Natural killer cell (primary cell): Measurements from ENCODE around the gene SPDYE5. TPM values are rescaled to one million over a fixed set of nuclear protein-coding genes. Genes with fewer than 3 reads are reported as not detected.
"Not testable (repeated sequence)": the region's sequence is repeated elsewhere in the genome, so short reads cannot be mapped to it uniquely, and the experiment has no call there.

ENCODE experiments used
- ATAC-seq, 3 donors: fragments of 150-1000 bp in 2 of 3; fragments of 200-7000 bp in 1 of 3; cut with Tn5 transposase; 1 replicate in 1 of 3; 2 replicates in 2 of 3; pipeline ENCODE4 v1.10.0; 2021; ENCODE audit warnings: mild to moderate bottlenecking in 2 of 3, moderate library complexity in 2 of 3
- DNase-seq, 2 donors: peaks; one replicate each; pipeline versions ENCODE4 v3.0.0 to v3.0.0-alpha.2; 2013 to 2021; ENCODE audit warnings: mixed read lengths in 1 of 2
- H3K27ac ChIP-seq: one replicate; pipeline ENCODE4 v1.5.1; 2013; ENCODE audit warnings: mild to moderate bottlenecking, low read length
- H3K27me3 ChIP-seq: one replicate; pipeline ENCODE4 v1.6.1; 2013; ENCODE audit warnings: low read length; ENCODE audit not compliant: control insufficient read depth, insufficient read depth
- H3K36me3 ChIP-seq: one replicate; pipeline ENCODE4 v1.6.1; 2013; ENCODE audit warnings: low read length; ENCODE audit not compliant: control insufficient read depth, insufficient read depth
- H3K4me1 ChIP-seq: one replicate; pipeline ENCODE4 v1.6.1; 2013; ENCODE audit warnings: low read length; ENCODE audit not compliant: control insufficient read depth, insufficient read depth
- H3K4me3 ChIP-seq: one replicate; pipeline ENCODE4 v1.5.1; 2013; ENCODE audit warnings: low read length
- H3K9me3 ChIP-seq: one replicate; pipeline ENCODE4 v1.6.1; 2013; ENCODE audit warnings: low read length; ENCODE audit not compliant: control insufficient read depth, insufficient read depth
- H3K27ac Mint-ChIP-seq, 2 donors: one replicate each; pipeline ENCODE4 v1.8.0; 2022; ENCODE audit warnings: mild to moderate bottlenecking in 2 of 2, mixed read lengths in 2 of 2, moderate library complexity in 1 of 2
- H3K27me3 Mint-ChIP-seq, 2 donors: one replicate each; pipeline ENCODE4 v1.8.0; 2022; ENCODE audit warnings: low read depth in 2 of 2, mixed read lengths in 2 of 2
- H3K36me3 Mint-ChIP-seq: one replicate; pipeline ENCODE4 v1.8.0; 2022; ENCODE audit warnings: mixed read lengths
- H3K4me1 Mint-ChIP-seq, 2 donors: one replicate each; pipeline ENCODE4 v1.8.0; 2022; ENCODE audit warnings: mixed read lengths in 2 of 2
- H3K4me3 Mint-ChIP-seq: one replicate; pipeline ENCODE4 v1.8.0; 2022; ENCODE audit warnings: mild to moderate bottlenecking, moderate library complexity, mixed read lengths
- H3K9me3 Mint-ChIP-seq, 2 donors: one replicate each; pipeline ENCODE4 v1.8.0; 2022; ENCODE audit warnings: mixed read lengths in 2 of 2
- WGBS: methylation state at CpG from one replicate; pipeline ENCODE4 v1.1.7; 2013; ENCODE audit warnings: missing lambda C conversion rate; ENCODE audit not compliant: insufficient coverage; 5-methylcytosine and 5-hydroxymethylcytosine counted together
- intact Hi-C: fragments of 100-400 bp; cut with micrococcal nuclease; formaldehyde crosslinking; loops from one replicate; pipeline ENCODE4 v1.14.2; 2022
- total RNA-seq, 4 donors: library from RNA; stranded (reverse); fragments of 120-200 nt in 1 of 4; gene quantifications; one replicate each; pipeline versions ENCODE4 v1.2.3 to v1.2.4, GENCODE V29; 2013 to 2022
- TF ChIP-seq, protein P1 (sequence below): fragments of 200-600 bp; IDR thresholded peaks from one replicate; pipeline ENCODE4 v1.8.0; 2022; ENCODE audit warnings: antibody characterized with exemption

Gene SPDYE5, protein sequence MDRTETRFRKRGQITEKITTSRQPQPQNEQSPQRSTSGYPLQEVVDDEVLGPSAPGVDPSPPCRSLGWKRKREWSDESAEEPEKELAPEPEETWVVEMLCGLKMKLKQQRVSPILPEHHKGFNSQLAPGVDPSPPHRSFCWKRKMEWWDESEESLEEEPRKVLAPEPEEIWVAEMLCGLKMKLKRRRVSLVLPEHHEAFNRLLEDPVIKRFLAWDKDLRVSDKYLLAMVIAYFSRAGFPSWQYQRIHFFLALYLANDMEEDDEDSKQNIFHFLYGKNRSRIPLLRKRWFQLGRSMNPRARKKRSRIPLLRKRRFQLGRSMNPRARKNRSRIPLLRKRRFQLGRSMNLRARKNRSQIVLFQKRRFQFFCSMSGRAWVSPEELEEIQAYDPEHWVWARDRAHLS
- under 1 TPM in 1 of 3 donors, not detected in 2; 0.09 TPM for total RNA-seq
- 0.05 TPM for total RNA-seq (2013)

DNA sequence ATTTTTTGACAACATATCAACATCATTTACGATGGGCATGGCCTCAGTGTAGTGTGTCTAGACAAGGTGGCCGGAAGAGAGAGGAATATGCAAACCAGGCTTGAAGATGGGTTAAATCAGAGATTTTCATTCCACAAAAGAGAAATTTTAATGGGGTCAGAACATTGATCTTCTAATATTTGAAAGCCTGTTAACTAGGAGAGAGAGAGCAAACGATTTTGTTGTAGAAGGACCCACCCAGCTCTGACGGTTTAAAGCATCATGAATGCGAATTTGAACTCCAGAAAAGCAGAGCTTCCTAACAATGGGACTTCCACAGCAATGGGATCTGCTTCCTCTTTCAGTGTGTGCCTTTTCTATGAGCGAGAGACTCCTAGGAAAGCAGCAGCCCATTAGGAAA lies at the start of gene SPDYE5:
Gene SPDYE5, plus strand, starts transcription at position 301 of the 400 bp plus-strand sequence. CDS start 1,728 bp downstream, outside the sequence.
- H3K36me3 Mint-ChIP-seq, H3K4me3 ChIP-seq, H3K4me1 ChIP-seq, DNase-seq, intact Hi-C loops, H3K36me3 ChIP-seq, H3K4me3 Mint-ChIP-seq, H3K27ac Mint-ChIP-seq, H3K27ac ChIP-seq, H3K27me3 ChIP-seq, H3K9me3 ChIP-seq, H3K27me3 Mint-ChIP-seq, ATAC-seq, H3K9me3 Mint-ChIP-seq: not testable (repeated sequence)
- H3K4me1 Mint-ChIP-seq = peaks cover 3 to 11% of the 10 kb centered on the region in 2 donors
- whole genome bisulfite sequencing = 96% methylated on average over 2 of the region's 6 CpGs

DNA sequence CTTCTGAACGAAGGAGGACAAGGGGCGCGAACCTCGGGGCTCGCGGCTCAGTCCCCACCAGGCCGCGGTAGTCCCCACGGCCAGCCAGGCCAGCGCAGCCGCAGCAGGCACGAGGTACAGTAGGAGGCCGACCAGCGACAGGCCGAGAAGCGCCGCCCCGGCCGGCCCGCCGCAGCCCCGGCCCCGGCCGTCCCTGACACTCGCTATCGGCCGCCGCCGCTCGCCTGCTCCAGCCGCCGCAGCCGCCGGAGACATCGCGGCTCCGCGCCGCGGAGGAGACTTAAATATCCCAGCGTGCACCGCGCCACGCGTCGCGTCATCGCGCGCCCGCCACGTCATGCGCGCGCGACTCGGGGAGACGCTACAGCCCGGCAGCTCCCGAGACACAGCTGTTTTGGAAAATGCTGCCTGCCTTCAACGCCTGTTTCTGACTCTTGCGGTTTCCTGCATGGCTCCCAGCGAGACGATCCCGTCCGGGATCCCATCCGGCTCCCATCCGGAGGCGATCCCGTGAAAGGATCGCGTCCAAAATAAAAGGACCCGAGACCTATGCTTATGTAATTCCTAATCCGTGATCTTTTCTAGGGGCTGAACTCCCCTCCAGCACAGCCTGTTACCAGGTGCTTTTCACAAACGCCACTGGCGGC lies 49.5 kb upstream of the SPDYE5 start:
- peaks cover 22% of the 10 kb centered on the region for H3K36me3 ChIP-seq
- H3K36me3 Mint-ChIP-seq, H3K27me3 Mint-ChIP-seq, H3K4me1 ChIP-seq, H3K9me3 ChIP-seq, intact Hi-C loops, H3K27me3 ChIP-seq, H3K9me3 Mint-ChIP-seq: not testable (repeated sequence)
- peak overlapping the region; percentile 55 for H3K4me3 ChIP-seq
- under 1% methylated on average over 31 of the region's 76 CpGs for WGBS
- Mint-ChIP-seq H3K4me1 (peaks cover 6 to 11% of the 10 kb centered on the region in 2 donors), H3K4me3 (peak overlapping the region; percentile 91), H3K27ac (peak overlapping the region; percentile 88 to 91)
- DNase-seq (peak; percentile 44 to 48), ATAC-seq (peak; percentile 94 to 98 (median 94))
- H3K27ac ChIP-seq = peak overlapping the region; percentile 75

DNA sequence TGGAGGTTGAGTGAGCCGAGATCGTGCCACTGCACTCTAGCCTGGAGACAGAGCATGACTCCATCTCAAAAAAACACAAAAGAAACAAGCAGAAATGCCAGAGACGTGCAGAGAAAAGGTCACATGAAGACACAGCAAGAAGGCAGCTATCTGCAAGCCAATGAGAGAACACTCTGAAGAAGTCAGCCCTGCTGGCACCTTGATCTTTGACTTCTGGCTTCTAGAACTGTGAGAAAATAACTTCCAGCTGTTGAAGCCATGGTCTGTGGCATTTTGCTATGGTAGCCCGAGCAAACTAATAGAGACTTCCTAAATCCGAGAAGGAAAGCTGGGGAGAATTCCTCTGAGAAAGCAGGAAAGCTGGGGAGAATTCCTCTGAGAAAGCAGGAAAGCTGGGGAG lies 42.2 kb upstream of the SPDYE5 start:
- H3K27me3 Mint-ChIP-seq, DNase-seq, H3K4me1 Mint-ChIP-seq, H3K9me3 ChIP-seq, H3K4me3 ChIP-seq, H3K36me3 ChIP-seq, H3K27ac ChIP-seq, ATAC-seq, H3K4me1 ChIP-seq, intact Hi-C loops, H3K9me3 Mint-ChIP-seq, H3K27ac Mint-ChIP-seq, H3K36me3 Mint-ChIP-seq, H3K27me3 ChIP-seq, H3K4me3 Mint-ChIP-seq: not testable (repeated sequence)
- no CpG with 5 or more reads among the region's 5 CpGs for WGBS

DNA sequence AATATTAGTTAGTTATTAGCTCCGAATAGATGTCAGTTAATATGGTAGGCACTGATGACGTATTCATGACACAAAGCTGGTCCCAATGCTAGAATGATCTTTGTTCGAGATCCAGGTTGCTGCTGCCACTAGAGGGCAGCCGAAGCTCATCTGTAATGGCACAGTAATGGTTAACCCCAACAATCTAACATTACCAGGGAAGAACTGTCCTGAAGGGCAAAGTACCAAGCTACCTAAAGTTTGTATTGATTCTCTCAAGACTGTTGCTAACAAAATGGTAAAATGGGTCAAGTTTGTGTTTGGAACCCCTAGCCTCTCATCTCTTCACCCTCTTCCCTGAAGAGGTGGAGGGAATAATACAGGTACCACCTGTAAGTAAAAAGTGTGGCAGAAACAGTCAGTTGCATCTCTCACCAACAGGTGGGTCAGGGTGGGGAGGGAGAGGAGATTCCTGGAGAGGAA lies 39.6 kb upstream of the SPDYE5 start:
- peak; percentile 61 to 88 (median 73) for ATAC-seq
- H3K4me3 ChIP-seq, H3K4me3 Mint-ChIP-seq, H3K9me3 ChIP-seq, intact Hi-C loops, H3K36me3 Mint-ChIP-seq, H3K4me1 ChIP-seq, H3K27me3 Mint-ChIP-seq, H3K27ac ChIP-seq, H3K9me3 Mint-ChIP-seq, H3K4me1 Mint-ChIP-seq, H3K36me3 ChIP-seq, H3K27me3 ChIP-seq, H3K27ac Mint-ChIP-seq, DNase-seq: not testable (repeated sequence)
- TF ChIP-seq, protein P1, sequence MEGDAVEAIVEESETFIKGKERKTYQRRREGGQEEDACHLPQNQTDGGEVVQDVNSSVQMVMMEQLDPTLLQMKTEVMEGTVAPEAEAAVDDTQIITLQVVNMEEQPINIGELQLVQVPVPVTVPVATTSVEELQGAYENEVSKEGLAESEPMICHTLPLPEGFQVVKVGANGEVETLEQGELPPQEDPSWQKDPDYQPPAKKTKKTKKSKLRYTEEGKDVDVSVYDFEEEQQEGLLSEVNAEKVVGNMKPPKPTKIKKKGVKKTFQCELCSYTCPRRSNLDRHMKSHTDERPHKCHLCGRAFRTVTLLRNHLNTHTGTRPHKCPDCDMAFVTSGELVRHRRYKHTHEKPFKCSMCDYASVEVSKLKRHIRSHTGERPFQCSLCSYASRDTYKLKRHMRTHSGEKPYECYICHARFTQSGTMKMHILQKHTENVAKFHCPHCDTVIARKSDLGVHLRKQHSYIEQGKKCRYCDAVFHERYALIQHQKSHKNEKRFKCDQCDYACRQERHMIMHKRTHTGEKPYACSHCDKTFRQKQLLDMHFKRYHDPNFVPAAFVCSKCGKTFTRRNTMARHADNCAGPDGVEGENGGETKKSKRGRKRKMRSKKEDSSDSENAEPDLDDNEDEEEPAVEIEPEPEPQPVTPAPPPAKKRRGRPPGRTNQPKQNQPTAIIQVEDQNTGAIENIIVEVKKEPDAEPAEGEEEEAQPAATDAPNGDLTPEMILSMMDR = peak; percentile 36
- no CpG with 5 or more reads among the region's 4 CpGs for WGBS

DNA sequence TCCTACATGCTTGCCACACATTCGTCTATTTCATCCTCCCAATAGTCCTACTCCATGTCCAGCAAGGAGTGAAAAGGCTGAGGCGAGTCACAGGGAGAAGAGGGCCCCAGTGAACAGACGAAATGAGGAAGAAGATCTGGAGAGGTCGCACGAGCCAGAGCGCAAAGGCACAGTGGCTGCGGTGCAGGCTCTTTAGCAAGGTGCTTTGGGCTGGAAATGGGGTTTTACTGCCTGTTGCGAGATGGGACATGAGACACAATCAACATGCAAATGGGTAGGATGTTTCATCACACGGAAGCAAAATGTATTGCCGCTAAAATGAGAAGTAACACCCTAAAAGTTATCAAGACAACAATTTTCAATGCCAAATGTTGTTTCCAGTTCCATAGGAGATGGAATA lies 35.7 kb upstream of the SPDYE5 start:
- H3K9me3 ChIP-seq, intact Hi-C loops, H3K4me1 ChIP-seq, H3K36me3 ChIP-seq, DNase-seq, H3K27ac Mint-ChIP-seq, H3K4me1 Mint-ChIP-seq, H3K4me3 ChIP-seq, H3K9me3 Mint-ChIP-seq, H3K36me3 Mint-ChIP-seq, H3K27me3 Mint-ChIP-seq, H3K4me3 Mint-ChIP-seq, H3K27me3 ChIP-seq, H3K27ac ChIP-seq: not testable (repeated sequence)
- 100% methylated on average over 2 of the region's 10 CpGs for WGBS
- peak in 1 of 3 donors; percentile 49 for ATAC-seq

DNA sequence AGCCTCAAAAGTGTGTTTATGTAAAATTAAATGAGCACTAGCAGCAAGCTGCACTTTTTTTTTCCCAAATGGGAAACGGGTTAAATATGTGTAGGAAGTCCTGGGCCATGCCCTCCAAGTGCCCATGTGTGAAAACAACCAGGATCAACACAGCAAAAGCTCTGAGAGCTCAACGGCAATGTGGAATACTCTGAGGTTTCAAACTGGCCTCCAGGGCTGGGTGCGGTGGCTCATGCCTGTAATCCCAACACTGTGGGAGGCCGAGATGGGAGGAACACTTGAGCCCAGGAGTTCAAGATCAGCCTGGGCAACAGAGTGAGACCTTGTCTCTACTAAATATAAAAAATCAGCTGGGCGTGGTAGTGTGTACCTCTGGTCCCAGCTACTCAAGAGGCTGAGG lies 34.1 kb upstream of the SPDYE5 start:
- H3K27me3 Mint-ChIP-seq, H3K4me3 Mint-ChIP-seq, H3K27ac ChIP-seq, H3K9me3 ChIP-seq, H3K4me3 ChIP-seq, H3K36me3 ChIP-seq, H3K4me1 Mint-ChIP-seq, ATAC-seq, H3K9me3 Mint-ChIP-seq, H3K36me3 Mint-ChIP-seq, H3K4me1 ChIP-seq, H3K27ac Mint-ChIP-seq, DNase-seq, intact Hi-C loops, H3K27me3 ChIP-seq: not testable (repeated sequence)
- WGBS = no CpG with 5 or more reads among the region's 5 CpGs

DNA sequence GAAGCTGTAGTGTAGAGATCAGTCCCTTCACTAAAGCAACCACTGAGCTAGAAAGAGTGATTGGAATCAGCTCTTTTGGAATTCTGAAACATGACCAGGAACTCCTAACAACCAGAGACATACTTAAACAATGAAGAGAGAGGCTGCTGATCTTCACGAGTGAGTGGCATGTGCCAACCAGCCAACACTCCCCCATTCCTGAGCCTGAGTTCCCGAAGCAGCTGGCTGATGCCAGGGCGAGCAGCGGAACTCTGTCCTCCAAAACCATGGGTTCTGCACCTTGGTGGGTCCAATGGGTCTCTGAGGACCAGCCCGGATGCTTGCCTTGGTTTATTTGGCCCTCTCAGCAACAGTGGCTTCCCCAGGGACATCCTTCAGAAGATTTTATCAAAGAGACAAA lies 31.6 kb upstream of the SPDYE5 start:
- WGBS = no CpG with 5 or more reads among the region's 5 CpGs
- ATAC-seq, H3K36me3 ChIP-seq, H3K4me1 Mint-ChIP-seq, H3K27me3 Mint-ChIP-seq, H3K4me3 Mint-ChIP-seq, H3K9me3 Mint-ChIP-seq, H3K27ac ChIP-seq, intact Hi-C loops, H3K9me3 ChIP-seq, H3K27me3 ChIP-seq, H3K4me1 ChIP-seq, H3K36me3 Mint-ChIP-seq, H3K4me3 ChIP-seq, DNase-seq: not testable (repeated sequence)
- peak overlapping the region; percentile 55 to 63 for H3K27ac Mint-ChIP-seq
